Astrocyte (in vitro differentiated cells and primary cell): ENCODE results near the gene IL1RAPL2. TPM values are rescaled to one million over a fixed set of nuclear protein-coding genes. Genes with fewer than 3 reads are reported as not detected.
A peak's percentile ranks its signal among the peaks of the same experiment; 100 is the strongest.

Experiments
- DNase-seq: peaks from one replicate; pipeline ENCODE4 v3.0.0-alpha.2; 2010; ENCODE audit warnings: low read depth
- FAIRE-seq: peaks from 2 replicates; lab custom pipeline; 2011; peaks lifted over from hg19 to GRCh38; lab: Jason Lieb, UNC
- H2AFZ ChIP-seq: 2 replicates; pipeline ENCODE4 v1.6.0; 2012; ENCODE audit warnings: low read depth, low read length, inconsistent platforms
- H3K27ac ChIP-seq: 2 replicates; pipeline ENCODE4 v1.5.1; 2011; ENCODE audit warnings: low read depth, low read length, inconsistent platforms
- H3K27me3 ChIP-seq: 2 replicates; pipeline ENCODE4 v1.6.0; 2011; ENCODE audit warnings: low read length, inconsistent platforms; ENCODE audit not compliant: insufficient read depth
- H3K36me3 ChIP-seq: 2 replicates; pipeline ENCODE4 v1.5.1; 2011; ENCODE audit warnings: low read length, inconsistent platforms; ENCODE audit not compliant: insufficient read depth
- H3K4me1 ChIP-seq: 2 replicates; pipeline ENCODE4 v1.5.1; 2011; ENCODE audit warnings: low read length, inconsistent platforms; ENCODE audit not compliant: insufficient read depth
- H3K4me2 ChIP-seq: 2 replicates; pipeline ENCODE4 v1.6.0; 2012; ENCODE audit warnings: low read length, inconsistent platforms
- H3K4me3 ChIP-seq: 2 replicates; pipeline ENCODE4 v1.5.1; 2011; ENCODE audit warnings: low read depth, mild to moderate bottlenecking, low read length, inconsistent platforms; ENCODE audit not compliant: insufficient read depth
- H3K79me2 ChIP-seq: 2 replicates; pipeline ENCODE4 v1.6.0; 2012; ENCODE audit warnings: mild to moderate bottlenecking, low read length, inconsistent platforms; ENCODE audit not compliant: insufficient read depth
- H3K9ac ChIP-seq: 2 replicates; pipeline ENCODE4 v1.6.0; 2012; ENCODE audit warnings: mild to moderate bottlenecking, low read length, inconsistent platforms
- H3K9me3 ChIP-seq: 2 replicates; pipeline ENCODE4 v1.5.1; 2012; ENCODE audit warnings: low read depth, mild to moderate bottlenecking, low read length, inconsistent platforms; ENCODE audit not compliant: insufficient read depth
- H4K20me1 ChIP-seq: 2 replicates; pipeline ENCODE4 v1.6.0; 2012; ENCODE audit warnings: low read length, inconsistent platforms; ENCODE audit not compliant: insufficient read depth
- H3K27ac Mint-ChIP-seq: one replicate; pipeline ENCODE4 v1.8.0; 2021; ENCODE audit warnings: mild to moderate bottlenecking, mixed read lengths; ENCODE audit not compliant: unreplicated experiment
- H3K27me3 Mint-ChIP-seq: one replicate; pipeline ENCODE4 v1.8.0; 2021; ENCODE audit warnings: low read depth, mixed read lengths; ENCODE audit not compliant: unreplicated experiment
- H3K36me3 Mint-ChIP-seq: one replicate; pipeline ENCODE4 v1.8.0; 2021; ENCODE audit warnings: low read depth, mixed read lengths; ENCODE audit not compliant: unreplicated experiment
- H3K4me1 Mint-ChIP-seq: one replicate; pipeline ENCODE4 v1.8.0; 2021; ENCODE audit warnings: low read depth, mixed read lengths; ENCODE audit not compliant: unreplicated experiment
- H3K4me3 Mint-ChIP-seq: one replicate; pipeline ENCODE4 v1.8.0; 2021; ENCODE audit warnings: mild to moderate bottlenecking, moderate library complexity, mixed read lengths; ENCODE audit not compliant: unreplicated experiment
- H3K9me3 Mint-ChIP-seq: one replicate; pipeline ENCODE4 v1.8.0; 2021; ENCODE audit warnings: mild to moderate bottlenecking, mixed read lengths; ENCODE audit not compliant: unreplicated experiment
- CTCF ChIP-seq: IDR thresholded peaks from 2 replicates; pipeline ENCODE4 v1.5.1; 2011; ENCODE audit warnings: low read depth, mild to moderate bottlenecking, inconsistent platforms, low read length, moderate library complexity; ENCODE audit not compliant: insufficient read depth
- EZH2 ChIP-seq: IDR thresholded peaks from 2 replicates; pipeline ENCODE4 v1.6.1; 2012; ENCODE audit warnings: mild to moderate bottlenecking, low read length, inconsistent platforms; ENCODE audit not compliant: insufficient read depth
- total RNA-seq: library from RNA; stranded (reverse); gene quantifications from 2 replicates; pipeline ENCODE4 v1.2.1, GENCODE V29; 2021

IL1RAPL2 gene
- total RNA-seq, 1 donor from 2014 or later, result 0.16 TPM

- Histone ChIP-seq H3K9me3 (no peaks in the 10 kb centered on the region), H2AFZ (no peak overlapping the region), H4K20me1 (no peaks in the 10 kb centered on the region), H3K4me2 (no peak overlapping the region), H3K36me3 (no peaks in the 10 kb centered on the region), H3K27me3 (no peaks in the 10 kb centered on the region), H3K9ac (no peak overlapping the region), H3K4me1 (no peaks in the 10 kb centered on the region), H3K79me2 (no peaks in the 10 kb centered on the region), H3K27ac (no peak overlapping the region), H3K4me3 (no peak overlapping the region)
- TF ChIP-seq CTCF (no peak), EZH2 (no peak)
- Mint-ChIP-seq H3K9me3 (no peaks in the 10 kb centered on the region), H3K27ac (no peak overlapping the region), H3K4me3 (no peak overlapping the region), H3K4me1 (peaks cover 13% of the 10 kb centered on the region), H3K27me3 (no peaks in the 10 kb centered on the region), H3K36me3 (no peaks in the 10 kb centered on the region)
- DNase-seq (no peak), FAIRE-seq (no peak)
These were observed 1084.6 kb downstream of the IL1RAPL2 start for GRCh38 chrX:105650577-105650976.

- Histone ChIP-seq H3K36me3 (no peaks in the 10 kb centered on the region), H4K20me1 (no peaks in the 10 kb centered on the region), H3K4me3 (no peak overlapping the region), H3K4me1 (no peaks in the 10 kb centered on the region), H3K9ac (no peak overlapping the region), H3K4me2 (no peak overlapping the region), H2AFZ (no peak overlapping the region), H3K27ac (no peak overlapping the region), H3K79me2 (no peaks in the 10 kb centered on the region), H3K9me3 (no peaks in the 10 kb centered on the region), H3K27me3 (no peaks in the 10 kb centered on the region)
- DNase-seq (no peak), FAIRE-seq (peak; percentile 78)
- Mint-ChIP-seq H3K9me3 (no peaks in the 10 kb centered on the region), H3K27ac (no peak overlapping the region), H3K4me3 (no peak overlapping the region), H3K4me1 (peaks cover 13% of the 10 kb centered on the region), H3K27me3 (no peaks in the 10 kb centered on the region), H3K36me3 (no peaks in the 10 kb centered on the region)
- no peak for TF ChIP-seq EZH2
- no peak for TF ChIP-seq CTCF
These were observed 1085.0 kb downstream of the IL1RAPL2 start for GRCh38 chrX:105650986-105651385.

GRCh38 chrX:105653891-105654290, 1087.9 kb downstream of the IL1RAPL2 start:
- DNase-seq, result peak; percentile 30
- H3K79me2 ChIP-seq, result no peaks in the 10 kb centered on the region
- Mint-ChIP-seq H3K4me1 (peaks cover 13% of the 10 kb centered on the region), H3K4me3 (no peak overlapping the region), H3K36me3 (no peaks in the 10 kb centered on the region), H3K27me3 (no peaks in the 10 kb centered on the region), H3K27ac (no peak overlapping the region), H3K9me3 (no peaks in the 10 kb centered on the region)
- H3K9me3 ChIP-seq, result no peaks in the 10 kb centered on the region
- no peak for FAIRE-seq
- no peak overlapping the region for H3K9ac ChIP-seq
- TF ChIP-seq EZH2 (no peak), CTCF (no peak)
- no peak overlapping the region for H3K27ac ChIP-seq
- no peaks in the 10 kb centered on the region for H3K27me3 ChIP-seq
- H4K20me1 ChIP-seq, result no peaks in the 10 kb centered on the region
- no peak overlapping the region for H2AFZ ChIP-seq
- H3K36me3 ChIP-seq, result no peaks in the 10 kb centered on the region
- no peaks in the 10 kb centered on the region for H3K4me1 ChIP-seq
- no peak overlapping the region for H3K4me3 ChIP-seq
- H3K4me2 ChIP-seq, result no peak overlapping the region
